HK-2 (cell line): ENCODE results near the gene IFT27.
A peak's percentile ranks its signal among the peaks of the same experiment; 100 is the strongest.

ENCODE experiments used
- DNase-seq: peaks from one replicate; pipeline ENCODE4 v3.0.0-alpha.2; 2018; ENCODE audit not compliant: unreplicated experiment

Gene IFT27, protein sequence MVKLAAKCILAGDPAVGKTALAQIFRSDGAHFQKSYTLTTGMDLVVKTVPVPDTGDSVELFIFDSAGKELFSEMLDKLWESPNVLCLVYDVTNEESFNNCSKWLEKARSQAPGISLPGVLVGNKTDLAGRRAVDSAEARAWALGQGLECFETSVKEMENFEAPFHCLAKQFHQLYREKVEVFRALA

DNA sequence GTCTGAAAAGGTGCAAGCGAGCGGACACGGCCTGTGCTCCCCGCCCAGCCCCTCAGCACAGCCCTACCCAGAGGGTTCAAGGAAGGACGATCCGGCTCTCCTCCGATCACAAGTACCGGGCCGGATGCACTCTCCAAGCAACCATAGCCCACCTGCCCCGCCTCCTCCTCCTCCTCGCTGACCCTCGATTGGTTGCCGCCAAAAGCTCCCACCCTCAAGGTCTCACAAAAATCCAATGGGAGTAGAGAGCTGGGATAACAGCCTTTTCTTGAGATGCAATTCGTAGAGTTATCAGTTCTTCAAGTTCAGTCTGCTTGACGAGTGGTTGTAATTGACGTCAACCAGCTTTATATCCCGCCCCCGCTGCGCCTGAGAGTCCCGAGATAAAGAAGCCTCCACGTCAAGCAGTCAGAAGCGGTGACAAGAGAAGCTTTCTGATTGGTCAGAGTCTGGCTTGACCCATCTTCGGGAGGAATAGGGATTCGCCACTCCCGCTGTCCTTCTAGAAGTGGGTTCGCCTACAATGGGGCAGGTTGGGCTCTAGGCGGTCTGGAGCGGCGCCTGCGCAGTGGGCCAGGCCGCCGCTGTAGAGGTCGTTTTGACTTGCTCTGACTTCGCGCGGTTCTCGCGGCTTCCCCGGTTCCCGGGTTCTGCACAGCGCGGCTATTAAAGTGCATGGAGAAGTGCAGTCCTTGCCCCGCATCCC lies at the start of gene IFT27:
Gene IFT27, minus strand, starts transcription at position 156 of the 706 bp plus-strand sequence. CDS start 412 bp downstream, outside the sequence.
- DNase-seq = peak; percentile 97

DNA sequence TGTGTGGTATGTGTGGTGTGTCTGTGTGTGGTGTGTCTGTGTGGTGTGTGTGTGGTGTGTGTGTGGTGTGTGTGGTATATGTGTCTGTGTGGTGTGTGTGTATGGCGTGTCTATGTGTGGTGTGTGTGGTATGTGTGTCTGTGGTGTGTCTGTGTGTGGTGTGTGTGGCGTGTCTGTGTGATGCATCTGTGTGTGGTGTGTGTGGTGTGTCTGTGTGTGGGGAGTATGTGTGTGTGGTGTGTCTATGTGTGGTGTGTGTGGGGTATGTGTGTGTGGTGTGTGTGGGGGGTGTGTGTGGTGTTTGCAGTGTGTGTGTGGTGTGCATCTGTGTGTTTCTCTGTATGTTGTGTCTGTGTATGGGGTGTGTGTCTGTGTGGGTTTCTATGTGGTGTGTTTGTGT lies 48.7 kb upstream of the IFT27 start:
- DNase-seq = no peak

DNA sequence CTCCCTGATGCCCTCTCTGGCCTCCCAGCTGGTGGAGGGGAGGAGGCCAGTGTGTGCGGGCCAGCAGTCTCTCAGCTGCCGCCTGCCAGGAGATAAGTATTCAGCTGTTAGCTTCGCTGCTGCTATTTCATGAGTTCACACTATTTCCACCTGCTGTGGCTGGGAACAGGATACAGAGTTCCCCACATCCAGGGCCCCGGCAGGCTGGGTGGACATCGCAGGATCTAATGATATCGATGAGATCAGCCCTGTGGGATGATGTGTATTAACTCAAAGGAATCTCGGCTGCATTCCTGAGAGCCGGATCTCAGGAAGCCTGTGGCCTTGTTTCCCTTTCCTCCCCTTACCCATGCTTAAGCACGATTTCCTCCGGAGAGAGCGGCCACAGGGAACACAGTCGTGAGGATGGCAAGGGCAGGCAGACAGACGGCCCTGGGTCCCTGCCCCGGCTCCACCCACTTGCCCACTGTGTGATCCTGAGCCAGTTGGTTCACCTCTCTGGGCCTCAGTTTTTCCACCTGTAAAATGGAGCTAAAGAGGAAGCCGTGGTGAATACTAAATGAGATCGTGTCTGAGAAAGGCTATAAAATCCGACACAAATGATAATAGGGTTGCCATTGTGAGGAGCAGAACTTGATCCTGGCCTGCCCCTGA lies 47.4 kb upstream of the IFT27 start:
- DNase-seq = no peak

DNA sequence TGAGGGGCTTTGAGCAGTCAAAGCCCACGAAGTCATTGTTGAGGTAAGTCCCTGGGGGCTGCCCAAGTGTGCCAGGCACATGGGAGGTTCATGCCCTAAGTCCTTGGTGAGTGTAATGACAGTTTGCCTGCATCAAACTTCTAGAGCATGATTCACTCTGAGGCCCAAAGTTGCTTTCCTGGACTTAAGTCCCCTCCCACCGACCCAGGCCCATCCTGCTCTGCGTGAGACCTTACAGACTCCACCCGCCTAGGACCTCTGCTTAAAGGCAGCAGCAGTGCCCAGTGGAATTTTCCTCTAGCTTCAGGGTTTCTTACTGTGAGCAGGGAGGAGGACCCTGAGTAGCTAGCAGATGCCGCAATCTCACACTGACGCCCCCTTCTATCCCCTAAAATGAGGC lies 46.7 kb upstream of the IFT27 start:
- no peak for DNase-seq

DNA sequence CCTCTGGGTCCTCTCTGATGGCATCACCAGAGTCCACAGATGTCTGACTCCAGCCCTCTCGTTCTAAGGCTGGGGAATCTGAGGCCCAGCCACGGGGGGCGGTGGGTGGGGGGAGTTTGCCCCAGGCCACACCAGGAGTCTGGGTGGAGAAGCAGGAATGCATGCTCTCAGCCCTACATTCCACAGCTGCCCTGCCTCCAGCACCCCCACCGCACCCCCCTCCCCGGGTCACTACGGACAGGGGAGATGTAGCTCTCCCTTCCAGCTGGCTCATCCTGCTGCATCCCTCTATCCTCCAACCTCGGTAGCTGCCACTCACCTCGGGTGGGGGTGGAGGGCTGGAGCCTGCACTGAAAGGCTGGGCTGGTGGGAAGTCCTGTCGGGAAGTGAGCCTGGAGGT lies 43.2 kb upstream of the IFT27 start:
- no peak for DNase-seq

DNA sequence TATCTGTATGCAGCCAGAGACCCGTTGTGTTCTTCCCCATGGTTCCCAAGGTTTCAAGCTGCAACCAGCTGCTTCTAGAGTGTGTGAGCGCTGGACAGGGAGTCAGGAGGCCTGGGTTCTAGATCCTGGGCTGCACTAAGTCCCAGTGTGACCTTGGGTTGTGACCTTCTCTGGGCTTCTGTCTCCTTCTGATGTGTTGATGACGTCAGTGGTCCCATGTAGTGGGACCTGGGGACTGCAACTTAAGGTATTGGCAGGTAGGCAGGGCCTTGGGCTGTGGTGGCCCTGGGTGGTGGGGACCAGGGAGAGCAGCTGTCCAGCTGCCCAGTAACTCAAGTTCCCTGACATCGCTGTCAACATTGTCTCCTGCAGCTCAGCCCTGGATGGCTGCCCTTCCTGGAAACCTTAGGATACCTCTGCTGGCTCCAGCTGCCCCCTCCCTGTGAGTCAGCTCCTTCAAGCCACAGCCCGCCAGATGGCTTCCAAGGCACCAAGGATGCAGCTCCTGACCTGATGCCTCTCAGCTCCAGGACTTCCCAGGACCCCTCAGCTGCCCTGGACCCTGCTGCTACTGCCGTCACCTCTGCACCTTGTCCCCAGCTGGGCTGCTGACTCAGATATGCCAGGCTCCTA lies 42.2 kb upstream of the IFT27 start:
- no peak for DNase-seq

DNA sequence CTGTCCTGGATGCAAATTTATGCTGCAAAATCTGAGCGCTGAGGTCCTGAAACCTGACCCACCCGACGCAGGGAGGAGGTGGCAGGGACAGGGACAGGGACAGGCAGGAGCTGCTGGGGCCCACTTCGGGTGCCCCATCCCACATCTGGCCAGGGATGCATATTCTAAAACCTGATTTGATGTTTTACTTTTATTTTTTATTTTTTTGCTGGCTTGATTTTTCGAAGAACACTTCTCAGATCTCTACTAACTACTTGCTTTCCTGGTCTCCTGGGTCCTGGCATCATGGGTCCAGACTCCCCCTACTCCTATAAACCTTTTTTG lies 41.6 kb upstream of the IFT27 start:
- DNase-seq = no peak

DNA sequence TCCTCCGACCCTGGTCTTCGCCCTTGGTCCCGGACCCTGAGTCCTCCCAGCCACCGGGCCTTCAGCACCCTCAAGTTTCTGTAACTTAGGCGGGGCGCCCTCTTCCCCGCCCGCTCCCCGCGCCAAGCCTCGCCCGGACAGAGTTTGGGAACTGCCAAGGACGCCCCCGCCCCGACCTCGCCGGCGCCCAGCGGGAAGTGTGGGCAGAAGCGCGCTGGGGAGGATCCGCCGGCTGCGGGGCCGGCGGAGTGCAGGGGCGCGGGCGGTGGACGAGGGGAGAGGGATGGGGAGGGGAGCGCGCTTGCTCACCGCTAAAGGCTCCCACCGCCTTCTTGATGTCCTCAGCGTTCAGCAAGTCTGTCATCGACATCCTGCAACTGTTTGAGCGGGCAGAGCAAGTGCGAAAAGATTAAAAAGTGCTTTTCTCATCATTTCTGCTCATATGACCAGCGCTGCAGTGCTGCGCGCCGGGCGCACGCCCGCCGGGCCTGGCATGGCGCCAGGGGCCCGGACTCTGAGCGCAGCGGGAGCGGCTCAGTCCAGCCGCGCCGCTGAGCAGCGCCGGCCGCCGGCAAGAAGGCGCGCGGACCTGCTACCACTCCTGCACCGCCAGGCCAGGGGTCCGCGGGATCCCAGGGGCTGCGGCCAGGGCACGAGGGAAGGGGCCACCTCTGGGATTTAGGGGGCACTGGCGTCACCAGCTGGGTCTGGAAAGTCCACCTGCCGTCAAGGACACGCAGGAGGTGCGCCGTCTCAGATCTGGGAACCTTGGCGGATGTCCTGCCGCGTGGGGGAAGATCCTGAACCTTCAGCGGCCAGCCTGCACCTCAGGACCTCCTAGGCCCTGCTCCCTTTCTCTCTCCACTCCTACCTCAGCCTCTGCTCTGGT lies 41.0 kb upstream of the IFT27 start, which contains the start of gene PVALB:
Gene PVALB, minus strand, starts transcription at position 400 of the 889 bp plus-strand sequence. Its CDS starts 30 bp downstream, at position 370.
- no peak for DNase-seq

DNA sequence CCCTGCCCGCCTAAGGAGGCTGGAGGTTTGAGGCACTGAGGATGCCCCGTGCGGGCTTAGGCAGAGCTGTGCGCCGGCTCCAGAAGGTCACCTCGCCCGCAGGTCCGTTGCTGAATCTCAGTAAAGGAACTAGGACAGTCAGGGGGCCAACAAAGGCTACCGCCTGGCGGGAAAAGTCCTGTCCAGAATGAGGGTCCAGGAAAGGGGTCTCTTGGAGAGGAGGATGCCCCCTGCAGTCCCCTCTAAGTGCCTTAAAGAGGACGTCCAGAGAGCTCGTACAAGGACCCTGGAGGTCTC lies 40.4 kb upstream of the IFT27 start:
- no peak for DNase-seq

DNA sequence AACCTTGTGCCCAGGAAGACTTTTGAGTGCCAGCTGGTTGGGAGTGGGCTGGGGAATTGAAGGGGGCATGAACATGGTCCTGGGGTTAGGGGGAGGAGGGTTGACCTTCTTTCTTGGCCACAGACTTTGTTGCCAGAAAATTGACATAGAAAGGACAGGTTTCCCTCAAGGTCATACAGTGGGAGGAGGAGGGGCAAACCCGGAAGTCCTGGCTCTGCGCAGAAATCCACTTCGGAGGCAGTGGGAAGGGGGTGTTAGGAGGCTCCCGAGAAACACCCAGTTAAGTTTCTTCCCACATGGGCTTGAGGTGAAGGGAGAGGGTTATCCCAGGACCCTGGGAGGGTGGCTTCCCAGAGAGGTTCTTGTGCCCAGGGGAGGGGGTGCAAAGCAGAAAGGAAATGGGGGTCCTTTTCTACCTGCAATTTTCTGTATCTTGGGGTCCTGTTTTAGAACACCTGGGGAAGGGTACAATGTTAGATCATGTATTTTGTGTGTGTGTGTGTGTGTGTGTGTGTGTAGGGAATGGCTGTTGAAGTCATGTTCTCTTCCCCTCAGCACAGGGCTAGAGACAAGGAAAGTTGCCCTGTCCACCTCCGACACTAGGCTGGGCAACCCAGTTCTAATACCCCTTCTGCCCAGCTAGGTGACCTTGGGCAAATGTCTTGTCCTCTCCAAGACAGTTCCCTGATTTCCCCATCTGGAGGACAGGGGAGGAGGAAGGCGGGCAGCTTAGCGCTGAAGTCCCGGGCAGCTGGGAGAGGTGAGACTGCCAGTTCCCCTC lies 39.8 kb upstream of the IFT27 start:
- DNase-seq = no peak

DNA sequence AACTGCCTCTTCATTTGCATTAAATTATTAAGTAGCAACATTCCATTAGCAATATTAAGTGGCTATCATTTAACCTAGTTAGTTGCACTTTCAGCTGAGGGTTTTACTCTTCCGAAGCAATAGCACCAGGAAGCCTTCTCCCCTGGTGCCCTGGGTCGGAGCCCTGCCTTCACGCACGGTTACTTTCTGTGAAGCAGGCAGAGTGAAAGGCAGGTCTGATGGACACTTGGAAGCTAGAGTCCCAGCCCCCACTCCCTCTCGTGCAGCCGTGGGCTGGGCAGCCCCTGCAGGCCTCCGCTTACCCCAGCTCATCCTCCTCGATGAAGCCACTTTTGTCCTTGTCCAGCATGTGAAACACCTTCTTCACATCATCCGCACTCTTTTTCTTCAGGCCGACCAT lies 38.9 kb upstream of the IFT27 start:
- no peak for DNase-seq

DNA sequence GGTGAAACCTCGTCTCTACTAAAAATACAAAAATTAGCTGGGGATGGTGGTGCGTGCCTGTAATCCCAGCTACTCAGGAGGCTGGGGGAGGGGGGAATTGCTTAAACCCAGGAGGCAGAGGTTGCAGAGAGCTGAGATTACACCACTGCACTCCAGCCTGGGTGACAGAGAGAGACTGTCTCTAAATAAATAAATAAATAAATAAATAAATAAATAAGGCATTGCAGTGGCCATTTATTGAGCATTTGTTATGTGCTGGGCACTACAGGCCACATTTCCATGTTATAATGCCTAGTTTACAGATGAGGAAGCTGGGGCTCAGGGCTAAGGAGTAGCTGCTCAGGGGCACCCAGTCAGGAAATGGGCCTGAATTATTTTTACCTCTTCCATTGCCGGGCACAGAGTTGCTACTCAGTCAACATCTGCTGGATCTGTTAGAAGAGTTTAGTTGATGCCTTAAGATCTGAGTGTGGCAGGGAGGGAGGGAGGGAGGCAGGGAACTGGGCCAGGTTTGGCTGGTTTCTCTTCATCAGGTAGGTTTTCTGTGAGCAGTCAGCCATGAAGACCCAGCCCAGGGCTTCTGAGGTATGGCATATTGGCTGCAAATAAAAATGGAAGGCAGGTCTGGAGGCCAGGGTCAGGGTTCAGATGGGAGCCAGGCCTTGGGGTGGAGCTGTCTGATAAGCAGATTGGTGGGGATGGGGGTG lies 35.3 kb upstream of the IFT27 start:
- no peak for DNase-seq

DNA sequence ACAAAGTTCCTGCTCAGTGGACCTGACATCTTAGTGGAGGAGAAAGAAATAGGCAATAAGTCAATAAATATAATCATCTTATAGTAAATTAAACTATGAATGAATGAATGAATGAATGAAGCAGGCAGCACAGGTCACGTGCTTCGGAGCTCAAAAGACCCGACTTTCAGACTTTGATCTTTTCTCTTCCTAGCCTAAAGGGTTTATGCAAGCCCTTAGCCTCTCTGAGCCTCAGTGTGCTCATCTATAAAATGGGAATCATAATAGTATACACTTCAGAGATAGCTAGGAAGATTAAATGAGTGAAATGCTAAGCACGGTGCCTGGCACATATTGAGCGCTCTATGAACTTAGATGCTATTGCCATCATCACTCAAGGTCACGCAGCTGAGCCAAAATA lies 33.4 kb upstream of the IFT27 start:
- no peak for DNase-seq

DNA sequence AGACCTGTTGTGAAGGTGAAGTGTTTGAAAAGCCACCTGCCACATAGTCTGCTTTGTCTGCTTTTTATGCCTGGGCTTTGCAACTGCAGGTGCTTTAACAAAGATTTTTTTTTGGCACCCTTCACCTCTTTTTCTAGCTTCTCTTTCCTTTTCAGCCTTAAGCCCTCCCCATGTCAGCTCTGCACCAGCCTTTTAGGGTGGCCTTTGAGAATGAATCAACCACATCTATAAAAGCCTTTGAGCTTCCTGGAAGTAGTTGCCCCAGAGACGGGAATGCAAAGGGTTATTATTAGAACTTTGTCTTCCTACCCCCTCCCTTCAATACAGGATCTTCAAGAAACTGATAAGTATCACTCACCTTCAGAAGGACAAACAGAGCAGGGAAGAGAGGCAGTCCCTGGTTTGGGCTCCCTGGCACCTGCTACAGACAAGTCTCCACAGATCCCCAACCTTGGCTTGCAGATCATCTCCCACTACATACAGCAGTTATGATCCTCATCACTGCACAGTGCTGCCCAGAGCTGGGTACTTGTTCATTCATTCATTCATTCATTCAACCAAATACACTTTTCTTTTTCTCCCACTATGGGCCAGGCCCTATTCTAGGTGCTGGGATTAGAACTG lies 32.9 kb upstream of the IFT27 start:
- no peak for DNase-seq

DNA sequence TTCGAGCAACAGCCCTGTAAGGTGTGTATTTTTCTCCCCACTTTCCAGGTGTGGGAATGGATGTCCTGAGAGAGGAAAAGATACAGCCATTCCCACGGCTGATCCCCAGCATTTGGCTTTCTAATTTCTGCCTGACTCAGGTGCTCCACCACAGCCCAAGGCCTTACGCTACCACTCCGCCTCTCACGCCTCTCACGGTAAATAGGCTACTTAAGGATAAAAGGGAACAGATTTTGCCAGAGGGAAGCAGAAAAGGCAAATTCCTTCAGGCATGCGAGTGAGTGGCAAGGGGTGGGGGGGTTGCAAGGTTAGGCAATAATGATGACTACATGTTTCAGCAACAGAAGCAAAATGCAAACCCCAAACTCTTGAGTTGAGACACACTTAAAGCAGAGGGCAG lies 31.7 kb upstream of the IFT27 start:
- no peak for DNase-seq

DNA sequence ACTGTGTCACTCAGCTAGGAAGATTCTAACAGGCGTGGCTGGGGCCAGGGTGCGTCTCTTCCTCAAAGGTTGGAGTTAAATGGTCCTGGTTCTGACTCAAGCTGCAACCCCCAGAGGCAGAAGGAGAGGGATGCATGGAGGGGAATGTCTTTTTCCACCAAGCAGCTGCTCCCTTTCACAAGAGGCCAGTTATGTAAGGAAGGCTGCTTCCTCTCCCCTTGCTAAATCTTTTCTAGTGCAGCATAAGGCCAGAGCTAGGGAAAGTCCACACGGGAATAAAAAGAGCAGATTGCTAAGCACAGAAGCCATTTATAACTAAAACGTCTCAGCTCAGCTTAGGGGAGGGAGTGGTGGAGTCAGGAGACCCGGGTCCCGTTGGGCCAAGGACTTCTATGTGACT lies 30.9 kb upstream of the IFT27 start:
- DNase-seq = no peak

DNA sequence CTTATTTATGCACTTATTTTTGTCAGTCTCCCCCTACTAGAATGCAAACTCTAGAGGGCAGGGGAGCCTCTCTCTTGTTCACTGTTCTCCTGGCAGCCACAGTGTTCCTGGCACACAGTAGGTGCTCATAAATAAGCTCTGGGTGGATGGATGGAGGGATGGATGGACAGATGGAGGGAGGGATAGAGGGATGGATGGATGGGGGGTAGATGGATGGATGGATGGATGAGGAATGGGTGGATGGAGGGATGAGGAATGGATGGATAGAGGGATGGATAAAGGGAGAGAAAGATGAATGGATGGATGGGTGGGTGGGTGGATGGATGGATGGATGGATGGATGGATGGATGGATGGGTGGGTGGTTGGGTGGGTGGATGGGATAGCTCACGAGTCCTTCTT lies 27.4 kb upstream of the IFT27 start:
- DNase-seq = no peak

DNA sequence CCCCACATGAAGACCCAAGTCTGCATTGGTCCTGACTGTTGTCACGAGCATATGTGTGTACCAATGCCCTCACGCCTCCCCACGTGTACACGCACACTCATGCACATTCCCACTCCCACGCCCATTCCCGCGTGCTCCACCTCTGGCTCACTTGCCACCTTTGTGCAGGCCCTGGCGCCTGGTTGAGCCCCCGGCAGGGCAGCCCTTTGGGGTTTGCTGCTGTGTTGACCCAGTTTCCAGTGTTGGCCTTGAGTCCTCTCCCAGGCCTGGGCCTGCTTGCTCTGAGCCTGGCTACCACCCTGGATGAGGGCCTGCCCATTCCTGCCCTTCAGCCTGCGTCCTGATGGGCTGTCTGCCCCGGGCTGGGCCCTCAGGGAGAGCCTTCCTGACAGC lies 22.8 kb upstream of the IFT27 start:
- DNase-seq = no peak

DNA sequence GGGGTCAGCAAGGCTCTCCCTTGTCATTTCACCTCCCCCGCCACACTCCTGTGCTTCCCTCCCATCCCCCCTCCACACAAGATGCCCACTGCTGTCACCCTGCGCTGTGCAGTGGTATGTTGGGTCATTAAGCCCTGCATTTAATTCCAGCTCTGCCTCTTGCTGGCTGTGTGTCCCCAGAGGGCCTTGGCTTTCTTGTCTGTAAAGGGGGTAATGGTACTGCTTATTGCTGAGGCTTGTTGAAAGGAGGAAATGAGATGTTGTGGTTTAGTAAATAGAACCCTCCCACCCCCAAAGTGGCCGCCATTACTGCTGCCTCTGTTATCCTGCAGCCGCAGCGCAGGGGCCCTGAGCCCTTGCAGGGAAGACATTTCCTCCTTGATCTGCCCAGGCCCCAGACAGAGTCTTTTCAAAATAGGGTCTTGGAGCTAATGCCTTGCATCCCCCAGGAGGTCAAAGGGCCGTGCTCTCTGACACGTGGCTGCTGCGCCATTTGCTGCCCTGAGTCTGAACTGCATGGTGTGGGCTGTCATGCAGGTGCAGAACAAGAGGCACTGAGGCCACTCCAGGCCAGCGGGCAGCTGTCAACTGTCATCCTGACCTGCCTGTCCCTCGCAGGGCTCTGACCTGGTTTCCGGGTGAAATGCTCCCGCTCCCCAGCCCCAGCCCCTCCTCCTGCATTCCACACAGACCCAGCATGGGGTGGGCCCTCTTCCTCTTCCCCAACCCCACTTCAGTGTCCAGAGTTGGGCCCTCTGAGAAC lies 22.2 kb upstream of the IFT27 start:
- DNase-seq = no peak
